VCaP (cell line): ENCODE results near the gene C1QTNF6.

ENCODE experiments used
- H3K27ac ChIP-seq: fragments of 450-650 bp; 2 replicates; pipeline ENCODE4 v1.5.1; 2017
- CTCF ChIP-seq: fragments of 450-650 bp; conservative IDR thresholded peaks from 2 replicates; pipeline ENCODE4 v1.5.1; 2017; ENCODE audit warnings: mild to moderate bottlenecking, moderate library complexity

Gene C1QTNF6

GRCh38 chr22:37132773-37133172 lies 55.3 kb downstream of the C1QTNF6 start:
- TF ChIP-seq CTCF, result no peak
- H3K27ac ChIP-seq, result no peak overlapping the region
